NCI-H146 treated with DMSO at 0.1 percent for 48 hours (cell line): Measurements from ENCODE around the gene KLC3.
"Not testable (repeated sequence)": the region's sequence is repeated elsewhere in the genome, so short reads cannot be mapped to it uniquely, and the experiment has no call there.

Experiments
- DNase-seq: peaks from one replicate; lab custom pipeline; 2025; ENCODE audit not compliant: unreplicated experiment; lab: John Stamatoyannopoulos, UW

Gene KLC3

DNA sequence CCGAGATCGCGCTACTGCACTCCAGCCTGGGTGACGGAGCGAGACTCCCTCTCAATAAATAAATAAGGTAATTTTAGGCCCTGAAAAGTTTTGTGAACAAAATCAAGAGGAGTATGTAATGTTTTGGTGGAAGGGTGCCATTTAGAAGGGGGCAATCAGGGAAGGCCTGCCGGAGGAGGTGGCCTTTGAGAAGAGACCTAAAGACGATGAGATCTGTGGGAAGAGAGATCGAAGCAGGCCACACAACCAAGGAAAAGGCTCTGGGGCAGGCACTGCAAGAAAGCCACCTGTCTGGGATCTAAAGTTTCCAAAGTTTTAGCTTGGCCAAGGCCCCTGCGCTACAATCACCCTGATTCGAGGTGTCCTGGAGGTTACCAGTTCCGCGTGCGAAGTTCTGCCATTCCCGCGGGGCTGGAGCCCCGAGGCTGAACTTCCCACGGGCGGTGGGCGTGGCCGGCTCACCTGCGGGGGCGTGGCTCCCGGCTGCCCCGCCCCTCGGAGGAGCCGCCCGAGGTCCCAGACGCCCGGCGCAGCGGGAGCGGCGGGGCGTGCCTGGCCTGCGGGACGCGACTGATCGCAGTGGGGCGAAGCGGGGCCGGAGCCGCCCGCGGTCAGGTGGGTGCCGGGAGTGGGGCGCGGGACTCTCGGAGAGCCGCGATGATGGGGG is at the start of gene KLC3:
KLC3 (plus strand) TSS at position 519 of the 667 bp plus-strand sequence. CDS start 4,792 bp downstream, outside the sequence.
- DNase-seq = no peak

DNA sequence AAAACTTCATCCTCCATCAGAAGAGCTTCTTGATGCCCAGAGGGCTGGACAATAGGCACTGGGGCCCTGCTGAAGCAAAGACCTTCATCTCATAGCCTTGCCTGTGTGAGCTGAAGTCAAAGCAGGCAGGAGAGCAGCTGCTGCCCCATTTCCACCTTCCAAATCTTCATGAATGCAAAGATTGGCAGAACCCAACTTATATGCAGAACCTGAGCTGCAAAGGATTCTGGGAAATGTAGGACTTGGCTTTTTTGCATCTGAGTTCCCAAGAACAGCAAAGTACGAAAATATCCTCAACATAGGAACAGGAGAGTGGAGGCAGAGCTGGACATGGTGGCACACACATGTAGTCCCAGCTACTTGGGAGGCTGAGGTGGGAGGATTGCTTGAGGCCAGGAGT is 48.7 kb upstream of the KLC3 start:
- no peak for DNase-seq

DNA sequence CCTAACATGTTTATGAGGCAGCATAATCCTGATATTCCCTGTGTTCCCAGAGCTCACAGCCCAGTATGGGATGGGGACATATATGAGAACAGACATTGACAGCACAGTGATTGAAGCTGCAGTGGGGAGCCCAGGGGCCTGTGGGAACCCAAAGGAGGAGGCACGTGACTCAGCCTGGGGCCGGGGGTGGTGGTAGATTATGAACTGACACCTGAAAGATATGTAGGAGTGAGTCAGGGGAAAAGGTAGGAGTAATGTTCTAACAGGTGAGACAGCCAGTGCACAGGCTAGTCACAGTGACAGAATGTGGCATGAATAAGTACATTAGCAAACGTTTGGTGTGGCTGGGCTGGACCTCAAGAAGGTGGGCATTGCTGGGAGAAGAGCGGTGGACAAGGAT is 46.9 kb upstream of the KLC3 start:
- no peak for DNase-seq

DNA sequence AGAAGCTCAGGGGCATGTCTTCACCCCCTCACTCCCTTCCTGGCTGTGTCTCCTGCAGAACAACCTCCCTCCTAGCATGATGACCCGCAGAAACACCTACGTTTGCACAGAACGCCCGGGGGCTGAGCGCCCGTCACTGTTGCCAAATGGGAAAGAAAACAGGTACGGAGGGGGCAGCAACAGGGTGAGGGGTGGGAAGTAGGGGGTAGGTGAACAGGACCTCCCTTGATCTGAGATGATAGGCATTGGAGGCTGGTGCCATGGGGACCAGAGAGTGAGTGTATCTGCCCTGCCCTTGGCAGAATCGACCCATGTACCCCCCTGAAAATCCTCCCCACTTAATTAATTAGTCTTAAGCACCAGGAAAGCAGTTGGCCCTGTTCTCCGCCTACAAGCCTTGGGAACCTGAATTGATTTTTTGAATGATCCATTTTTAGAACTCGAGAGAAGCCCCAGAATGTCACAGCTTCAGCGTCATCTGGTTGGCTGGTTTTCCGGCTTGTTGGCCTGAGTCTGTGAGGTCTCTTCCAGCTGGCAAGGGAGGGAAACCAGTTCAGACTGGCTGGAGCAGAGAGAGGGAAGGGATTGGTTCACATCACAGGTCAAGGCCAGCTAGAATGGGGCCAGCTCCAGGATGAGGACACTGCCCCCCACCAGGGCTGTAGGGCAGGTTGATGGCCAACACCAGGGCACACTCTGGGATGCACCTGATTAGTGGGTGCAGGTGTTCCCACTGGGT is 46.1 kb upstream of the KLC3 start:
- no peak for DNase-seq

DNA sequence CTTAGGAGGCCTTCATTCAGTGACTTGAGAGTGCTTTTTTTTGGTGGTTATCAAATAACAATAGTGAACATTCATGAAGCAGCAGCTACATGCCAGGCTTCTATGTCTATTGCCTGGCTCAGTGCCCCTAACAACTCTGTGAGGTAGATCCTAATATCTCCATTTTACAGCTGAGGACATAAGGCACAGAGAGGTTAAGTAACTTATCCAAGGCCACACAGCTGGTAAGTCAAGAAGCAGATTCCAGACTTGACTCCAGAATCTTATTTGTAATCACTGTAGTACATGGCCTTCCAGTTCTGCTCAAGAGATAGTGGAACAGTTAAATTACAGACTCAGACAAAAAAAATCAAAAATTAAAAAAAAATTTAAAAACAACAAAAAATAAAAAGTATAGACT is 44.7 kb upstream of the KLC3 start:
- no peak for DNase-seq

DNA sequence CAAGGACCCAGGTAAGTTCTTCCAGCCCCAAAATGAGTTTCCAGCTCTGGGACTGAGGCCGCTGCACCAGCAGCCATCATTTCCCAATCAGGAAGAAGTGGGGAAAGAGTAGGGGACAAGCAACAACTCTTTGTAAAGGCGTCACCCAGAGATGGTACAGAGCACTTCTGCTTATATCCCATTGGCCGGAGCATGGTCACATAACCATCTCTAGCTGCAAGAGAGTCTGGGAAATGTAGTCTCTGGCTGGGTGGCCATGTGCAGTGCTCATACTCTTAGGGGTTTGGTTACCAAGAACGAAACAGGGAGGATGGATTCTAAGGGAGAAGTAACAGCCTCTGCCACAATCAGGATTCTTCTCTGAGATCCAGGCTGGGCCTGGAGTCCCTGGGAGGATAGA is 44.2 kb upstream of the KLC3 start:
- DNase-seq = no peak

DNA sequence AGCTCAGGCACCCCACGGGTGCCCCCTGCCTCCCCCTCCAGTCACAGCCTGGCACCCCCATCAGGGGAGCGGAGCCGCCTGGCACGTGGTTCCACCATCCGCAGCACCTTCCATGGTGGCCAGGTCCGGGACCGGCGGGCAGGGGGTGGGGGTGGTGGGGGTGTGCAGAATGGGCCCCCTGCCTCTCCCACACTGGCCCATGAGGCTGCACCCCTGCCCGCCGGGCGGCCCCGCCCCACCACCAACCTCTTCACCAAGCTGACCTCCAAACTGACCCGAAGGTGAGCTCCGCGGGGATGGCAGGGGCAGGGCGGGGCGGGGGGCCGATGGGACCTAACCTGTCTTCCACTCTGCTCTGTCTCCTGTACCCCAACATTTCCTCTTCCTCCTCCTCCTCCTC is 42.9 kb upstream of the KLC3 start:
- no peak for DNase-seq

DNA sequence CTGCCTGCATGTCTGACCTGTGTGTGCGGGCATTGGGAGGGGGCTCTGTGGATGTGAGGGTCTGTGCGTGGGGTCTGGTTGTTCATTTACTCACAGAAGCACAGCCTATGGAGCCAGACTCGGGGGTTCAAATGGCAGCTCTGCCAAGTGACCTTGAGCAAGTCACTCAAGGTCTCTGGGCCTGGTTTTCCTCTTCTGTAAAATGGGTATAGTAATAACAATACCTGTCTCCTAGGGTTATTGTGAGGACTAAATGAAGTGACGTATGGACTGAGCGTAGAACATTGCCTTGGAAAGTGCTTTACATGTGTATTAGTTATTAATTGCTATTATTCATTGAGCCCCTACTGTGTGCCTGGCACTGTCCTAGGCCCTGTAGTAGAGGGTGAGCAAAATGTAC is 42.3 kb upstream of the KLC3 start:
- no peak for DNase-seq

DNA sequence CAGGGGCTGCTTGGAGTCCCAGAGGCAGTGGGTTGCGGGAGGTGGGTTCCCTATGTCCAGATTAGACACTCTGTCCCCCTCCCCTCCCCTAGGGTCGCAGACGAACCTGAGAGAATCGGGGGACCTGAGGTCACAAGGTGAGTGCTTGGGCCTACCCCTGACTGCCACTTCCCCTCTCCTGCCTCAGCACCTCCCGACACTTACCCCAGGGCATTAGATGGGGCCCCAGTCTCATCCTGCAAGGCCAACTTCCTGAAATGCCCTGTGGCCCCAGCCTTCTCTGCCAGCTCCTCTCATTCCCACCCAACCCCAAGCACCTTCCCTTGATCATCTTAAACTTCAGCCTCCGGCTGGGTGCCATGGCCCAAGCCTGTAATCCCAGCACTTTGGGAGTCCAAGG is 40.8 kb upstream of the KLC3 start:
- DNase-seq = no peak

DNA sequence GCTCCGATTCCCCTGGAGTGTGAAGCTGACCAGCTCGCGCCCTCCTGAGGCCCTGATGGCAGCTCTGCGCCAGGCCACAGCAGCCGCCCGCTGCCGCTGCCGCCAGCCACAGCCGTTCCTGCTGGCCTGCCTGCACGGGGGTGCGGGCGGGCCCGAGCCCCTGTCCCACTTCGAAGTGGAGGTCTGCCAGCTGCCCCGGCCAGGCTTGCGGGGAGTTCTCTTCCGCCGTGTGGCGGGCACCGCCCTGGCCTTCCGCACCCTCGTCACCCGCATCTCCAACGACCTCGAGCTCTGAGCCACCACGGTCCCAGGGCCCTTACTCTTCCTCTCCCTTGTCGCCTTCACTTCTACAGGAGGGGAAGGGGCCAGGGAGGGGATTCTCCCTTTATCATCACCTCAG is 38.1 kb upstream of the KLC3 start:
- no peak for DNase-seq

DNA sequence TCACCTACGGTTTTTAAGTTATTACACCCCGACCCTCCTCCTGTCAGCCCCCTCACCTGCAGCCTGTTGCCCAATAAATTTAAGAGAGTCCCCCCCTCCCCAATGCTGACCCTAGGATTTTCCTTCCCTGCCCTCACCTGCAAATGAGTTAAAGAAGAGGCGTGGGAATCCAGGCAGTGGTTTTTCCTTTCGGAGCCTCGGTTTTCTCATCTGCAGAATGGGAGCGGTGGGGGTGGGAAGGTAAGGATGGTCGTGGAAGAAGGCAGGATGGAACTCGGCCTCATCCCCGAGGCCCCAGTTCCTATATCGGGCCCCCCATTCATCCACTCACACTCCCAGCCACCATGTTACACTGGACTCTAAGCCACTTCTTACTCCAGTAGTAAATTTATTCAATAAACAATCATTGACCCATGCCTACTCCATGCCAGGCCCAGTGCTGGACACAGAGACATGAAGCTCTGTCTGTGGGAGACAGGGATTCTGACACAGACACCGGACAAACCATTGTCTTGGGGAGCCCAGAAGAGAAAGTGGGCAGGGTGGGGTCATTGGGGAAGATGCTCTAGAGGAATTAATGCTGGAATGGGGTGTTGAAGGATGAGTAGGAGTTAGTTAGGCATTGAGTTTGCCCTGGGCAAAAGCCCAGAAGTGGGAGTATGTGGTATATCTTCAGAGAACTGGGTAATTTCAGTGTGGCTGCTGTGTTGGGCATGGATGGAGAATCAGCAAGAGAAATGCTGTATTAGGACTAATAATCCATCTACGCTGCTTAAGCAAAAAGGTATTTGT is 37.1 kb upstream of the KLC3 start:
- no peak for DNase-seq

DNA sequence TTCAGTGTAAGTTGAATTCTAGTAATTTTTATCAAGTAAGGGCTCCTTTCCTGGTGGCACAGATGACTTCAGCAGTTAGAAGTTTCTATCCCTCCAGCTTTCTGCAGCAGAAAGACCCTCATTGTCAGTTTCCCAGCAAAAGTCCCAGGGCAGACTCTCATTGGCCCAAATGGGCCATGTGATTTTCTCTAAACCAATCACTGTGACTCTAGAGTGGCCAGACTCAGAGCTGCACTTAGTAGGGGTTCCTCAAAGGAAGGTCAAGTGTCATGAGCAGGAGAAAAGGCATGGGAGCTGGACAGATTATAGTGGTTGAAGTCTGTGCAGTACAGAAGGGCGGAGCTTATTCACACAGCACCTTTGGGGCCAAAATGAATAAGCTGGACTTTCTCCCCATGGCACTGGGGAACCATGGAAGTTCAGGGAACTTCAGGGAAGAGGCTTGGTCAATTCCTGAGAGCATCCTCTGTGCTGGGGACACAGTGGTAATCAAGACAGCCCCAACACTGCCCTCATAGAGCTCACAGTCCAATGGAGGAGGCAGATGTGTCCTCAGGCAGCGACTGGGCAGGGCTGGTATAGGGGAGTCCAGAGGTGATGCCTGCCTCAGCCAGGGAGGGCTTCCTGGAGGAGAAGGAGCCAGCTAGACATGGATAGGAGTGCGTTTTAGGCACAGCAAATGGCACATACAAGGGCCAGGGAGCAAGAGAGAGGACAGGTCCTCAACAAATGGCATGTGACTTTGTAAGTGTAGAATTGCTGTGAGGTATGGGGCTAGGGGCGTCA is 36.2 kb upstream of the KLC3 start:
- no peak for DNase-seq

DNA sequence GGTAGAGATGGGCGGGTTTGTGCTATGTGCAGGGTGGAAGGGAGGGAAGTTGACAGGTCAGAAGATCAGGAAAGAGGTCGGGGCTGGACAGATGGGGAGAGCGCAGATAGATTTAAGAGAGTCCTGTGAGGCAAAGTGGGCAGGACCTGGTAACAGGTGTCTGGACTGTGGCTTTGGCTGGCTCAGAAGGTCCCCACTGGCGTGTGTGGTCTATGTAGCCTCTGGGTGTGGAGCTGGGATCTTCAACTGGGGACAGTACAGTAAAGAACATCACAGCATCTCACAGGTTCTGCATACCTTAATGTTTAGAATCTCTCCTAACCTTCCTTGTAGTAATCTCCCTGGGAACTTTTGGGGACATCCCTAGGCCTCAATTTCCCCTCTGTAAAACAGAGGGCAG is 35.5 kb upstream of the KLC3 start:
- DNase-seq = no peak

DNA sequence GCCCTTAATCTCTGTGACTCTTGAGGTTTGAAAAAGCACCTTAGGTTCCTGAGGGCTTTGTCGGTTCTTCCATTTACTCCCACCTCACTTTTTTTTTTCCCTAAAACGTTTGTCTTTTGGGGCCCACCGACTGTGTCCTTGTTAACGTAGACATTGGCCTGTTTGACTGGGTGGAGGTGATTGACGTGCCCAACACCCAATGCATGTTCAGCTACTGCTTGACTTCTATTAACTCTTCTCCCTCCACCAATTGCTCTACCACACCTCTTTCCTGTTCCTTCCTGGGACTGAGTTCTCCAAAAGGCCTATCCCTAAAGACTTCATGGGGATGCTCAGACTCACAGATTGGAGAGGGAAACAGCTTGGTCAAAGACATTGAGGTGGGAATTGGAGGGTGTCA is 35.1 kb upstream of the KLC3 start:
- no peak for DNase-seq

DNA sequence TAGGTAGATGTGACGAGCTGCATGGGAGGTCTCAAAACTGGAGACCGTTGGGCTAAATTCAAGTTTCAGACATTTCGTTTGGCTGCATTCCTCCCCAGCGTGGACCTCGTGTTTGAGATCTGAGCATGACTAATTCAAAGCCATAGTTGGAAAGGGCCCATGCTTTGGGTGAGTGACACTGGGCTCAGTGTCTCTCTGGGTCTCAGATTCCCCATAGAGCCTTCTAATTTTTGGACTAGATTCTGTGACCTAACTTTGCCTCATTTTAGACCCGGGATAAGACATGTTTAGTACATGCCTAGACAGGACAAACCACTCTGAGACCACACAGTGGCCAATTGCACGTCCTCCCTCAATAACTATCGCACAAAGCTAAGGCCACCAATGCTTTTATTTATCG is 34.5 kb upstream of the KLC3 start:
- no peak for DNase-seq

DNA sequence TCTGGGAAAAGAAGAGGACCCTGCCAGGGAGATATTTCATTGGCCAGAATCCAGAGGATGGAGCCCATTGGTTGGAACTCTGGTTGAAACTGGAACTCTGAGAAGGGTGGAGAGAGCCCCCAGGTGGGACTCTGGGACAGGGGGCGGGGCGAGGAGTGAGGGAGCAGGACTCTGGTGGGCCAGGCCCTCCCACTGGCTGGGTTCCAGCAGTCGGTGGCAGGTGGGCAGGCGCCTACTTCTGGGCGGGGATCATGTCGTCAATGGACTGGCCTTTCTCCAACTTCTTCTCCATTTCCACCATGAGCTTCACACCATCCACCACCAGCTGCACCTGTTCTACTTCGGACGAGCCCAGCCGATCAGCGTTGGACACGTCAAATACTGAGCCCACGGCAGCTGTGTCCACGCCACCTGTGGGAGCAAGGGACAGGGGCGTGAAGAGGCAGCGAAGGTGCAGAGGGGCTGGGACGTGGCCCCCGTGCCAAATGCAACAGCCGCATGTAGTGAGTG is 34.0 kb upstream of the KLC3 start:
- peak; percentile 86 for DNase-seq

DNA sequence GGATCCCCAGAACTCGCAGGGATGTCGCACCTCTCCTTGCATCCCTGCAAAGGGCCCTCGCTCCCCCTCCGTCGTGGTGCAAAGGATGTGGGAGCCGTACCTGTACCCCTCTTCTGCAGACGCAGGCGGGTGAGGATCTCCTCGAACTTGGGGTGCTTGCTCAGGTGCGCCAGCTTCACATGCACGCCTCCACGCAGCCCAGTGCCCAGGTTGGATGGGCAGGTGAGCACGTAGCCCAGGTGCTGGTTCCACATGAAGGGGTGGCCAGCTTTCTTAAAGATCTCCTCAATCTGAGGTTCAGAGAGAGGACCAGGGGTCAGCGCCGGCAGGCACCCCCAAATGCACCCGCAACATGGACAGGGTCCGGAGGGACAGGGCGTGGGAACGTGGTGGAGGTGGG is 33.2 kb upstream of the KLC3 start:
- DNase-seq = no peak

DNA sequence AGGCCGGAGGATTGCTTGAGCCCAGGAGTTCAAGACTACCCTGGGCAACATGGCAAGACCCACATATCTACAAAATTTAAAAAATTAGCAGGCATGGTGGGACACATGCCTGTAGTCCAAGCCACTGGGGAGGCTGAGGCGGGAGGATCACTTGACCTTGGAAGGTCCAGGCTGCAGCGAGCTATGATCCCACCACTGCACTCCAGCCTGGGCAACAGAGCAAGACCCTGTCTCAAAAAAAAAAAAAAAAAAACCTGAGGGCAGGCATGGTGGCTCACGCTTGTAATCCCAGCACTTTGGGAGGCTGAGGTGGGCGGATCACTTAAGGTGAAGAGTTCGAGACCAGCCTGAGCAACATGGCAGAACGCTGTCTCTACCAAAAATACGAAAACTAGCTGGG is 31.2 kb upstream of the KLC3 start:
- not testable (repeated sequence) for DNase-seq

DNA sequence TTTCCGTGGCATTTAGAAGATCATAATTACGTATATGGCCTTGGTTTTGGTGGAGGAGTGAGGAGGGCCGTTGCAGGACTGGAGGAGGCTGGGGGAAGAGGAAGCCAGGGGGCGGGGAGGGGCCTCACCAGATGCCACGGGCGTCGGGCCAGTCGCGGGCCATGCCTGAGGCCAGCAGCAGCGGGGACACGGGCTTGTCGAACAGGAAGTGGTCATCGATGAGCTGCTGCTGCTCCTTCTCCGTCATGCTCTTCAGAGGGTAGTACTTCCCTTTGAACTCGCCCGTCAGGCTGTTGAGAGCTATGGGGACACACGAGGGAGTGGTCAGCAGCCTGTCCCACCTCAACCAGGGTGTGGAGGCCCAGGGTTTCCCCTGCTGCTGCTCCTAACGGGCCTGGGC is 28.9 kb upstream of the KLC3 start:
- DNase-seq = no peak

DNA sequence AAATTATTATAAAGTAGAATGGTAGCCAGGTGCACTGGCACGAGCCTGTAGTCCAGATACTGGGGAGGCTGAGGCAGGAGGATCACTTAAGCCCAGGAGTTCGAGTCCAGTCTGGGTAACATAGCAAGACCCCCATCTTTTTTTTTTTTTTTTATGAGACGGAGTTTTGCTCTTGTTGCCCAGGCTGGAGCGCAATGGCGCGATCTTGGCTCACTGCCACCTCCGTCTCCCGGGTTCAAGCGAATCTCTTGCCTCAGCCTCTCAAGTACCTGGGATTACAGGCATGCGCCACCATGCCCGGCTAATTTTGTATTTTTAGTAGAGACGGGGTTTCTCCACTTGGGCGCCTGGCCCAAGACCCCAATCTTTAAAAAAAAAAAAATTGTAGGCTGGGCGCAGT is 28.3 kb upstream of the KLC3 start:
- not testable (repeated sequence) for DNase-seq

DNA sequence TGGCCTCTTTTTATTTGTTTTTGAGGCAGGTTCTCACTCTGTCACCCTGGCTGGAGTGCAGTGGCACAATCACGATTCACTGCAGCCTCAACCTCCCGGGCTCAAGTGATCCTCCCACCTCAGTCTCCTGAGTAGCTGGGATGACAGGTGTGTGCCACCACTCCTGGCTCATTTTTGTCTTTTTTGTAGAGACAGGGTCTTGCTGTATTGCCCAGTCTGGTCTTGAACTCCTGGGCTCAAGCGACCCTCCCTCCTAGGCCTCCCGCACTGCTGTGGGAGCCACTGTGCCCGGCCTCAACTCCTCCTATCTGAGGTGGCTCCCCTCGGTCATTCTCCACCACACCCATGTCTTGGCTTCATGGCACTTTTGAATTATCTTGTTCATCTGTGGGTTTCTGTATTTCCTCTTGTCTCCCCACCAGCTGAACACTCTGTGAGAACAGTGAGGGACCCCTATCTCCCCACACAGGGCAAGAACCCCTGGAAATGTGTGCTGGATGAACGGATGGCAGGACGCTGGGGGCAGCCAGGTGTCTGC is 25.8 kb upstream of the KLC3 start:
- no peak for DNase-seq
